K562 (cell line): Measurements from ENCODE around the gene NR1I3. TPM values are rescaled to one million over a fixed set of nuclear protein-coding genes. Genes with fewer than 3 reads are reported as not detected.

Source experiments
- ATAC-seq: fragments of 200-7000 bp; cut with Tn5 transposase; 3 replicates; pipeline ENCODE4 v1.9.1; 2020; ENCODE audit warnings: moderate library complexity
- BruUV-seq: library from RNA; stranded (reverse); fragments of 400-500 nt; replicated peaks from 2 replicates; lab custom pipeline; 2021; lab: Mats Ljungman, UMichigan
- CTCF ChIA-PET: fragments of 300-600 bp; formaldehyde crosslinking; extraction: SDS; loops from one replicate; lab custom pipeline; 2021; ENCODE audit warnings: low intra/inter-chr PET ratio; lab: Yijun Ruan, JAX
- POLR2A ChIA-PET: fragments of 300-600, 350-650 bp; sonication (Branson Sonifier 250); formaldehyde crosslinking; extraction: SDS; loops from one replicate; lab custom pipeline; 2021; ENCODE audit warnings: antibody characterized with exemption, inconsistent platforms; lab: Yijun Ruan, JAX
- DNase-seq, 4 experiments: peaks; one replicate each; pipeline versions ENCODE4 v3.0.0 to v3.0.0-alpha.2; 2011 to 2018; ENCODE audit warnings: low spot score in 3 of 4, mixed read lengths in 3 of 4; ENCODE audit errors: extremely low read depth in 1 of 4
- FAIRE-seq: peaks from 2 replicates; lab custom pipeline; 2011; peaks lifted over from hg19 to GRCh38; lab: Jason Lieb, UNC
- H2AFZ ChIP-seq: 2 replicates; pipeline ENCODE4 v1.6.0; 2011; ENCODE audit warnings: low read depth, low read length, control low read depth, inconsistent platforms
- H3K27ac ChIP-seq: fragments of 200-600 bp; 3 replicates; pipeline ENCODE4 v1.8.0; 2011; ENCODE audit warnings: low read depth, mild to moderate bottlenecking, control low read depth, inconsistent platforms, low read length, moderate library complexity, mixed read lengths; ENCODE audit errors: extremely low read depth
- H3K27me3 ChIP-seq, 2 experiments: fragments of 300-600 bp in 1 of 2; 2 replicates in 1 of 2; 3 replicates in 1 of 2; pipeline versions ENCODE4 v1.6.0 to v1.8.0; 2011; ENCODE audit warnings: inconsistent platforms in 2 of 2, low read length in 2 of 2, mild to moderate bottlenecking in 1 of 2, mixed read lengths in 1 of 2, moderate library complexity in 1 of 2; ENCODE audit not compliant: control insufficient read depth in 2 of 2, insufficient read depth in 2 of 2
- H3K36me3 ChIP-seq: fragments of 300-600 bp; 3 replicates; pipeline ENCODE4 v1.8.0; 2011; ENCODE audit warnings: mild to moderate bottlenecking, low read length, inconsistent platforms; ENCODE audit not compliant: control insufficient read depth, insufficient read depth
- H3K4me1 ChIP-seq, 2 experiments: fragments of 200-600 bp in 1 of 2; replicated peaks in 1 of 2; 2 replicates in 1 of 2; 3 replicates in 1 of 2; pipeline versions ENCODE4 v1.5.1 to v1.8.0; 2011; ENCODE audit warnings: inconsistent platforms in 2 of 2, low read length in 2 of 2, mild to moderate bottlenecking in 1 of 2, mixed read lengths in 1 of 2, moderate library complexity in 1 of 2; ENCODE audit not compliant: control insufficient read depth in 2 of 2, insufficient read depth in 2 of 2
- H3K4me2 ChIP-seq: 2 replicates; pipeline ENCODE4 v1.6.1; 2011; ENCODE audit warnings: low read length, control low read depth, inconsistent platforms, mixed read lengths; ENCODE audit not compliant: insufficient read depth
- H3K4me3 ChIP-seq: fragments of 200-600 bp; sonication (generic), shearing (Covaris generic); 2 replicates; pipeline ENCODE4 v1.5.1; 2016; ENCODE audit warnings: control low read depth, inconsistent platforms
- H3K79me2 ChIP-seq: fragments of 200-600 bp; 3 replicates; pipeline ENCODE4 v1.8.0; 2011; ENCODE audit warnings: low read length, inconsistent platforms; ENCODE audit not compliant: control insufficient read depth, insufficient read depth
- H3K9ac ChIP-seq, 2 experiments: 2 replicates each; pipeline versions ENCODE4 v1.6.0 to v1.6.1; 2011; ENCODE audit warnings: low read depth in 2 of 2, low read length in 2 of 2, control low read depth in 1 of 2, inconsistent platforms in 1 of 2, mild to moderate bottlenecking in 1 of 2, mixed read lengths in 1 of 2; ENCODE audit not compliant: insufficient read depth in 1 of 2
- H3K9me1 ChIP-seq: one replicate; pipeline ENCODE4 v1.6.0; 2011; ENCODE audit warnings: inconsistent platforms, mild to moderate bottlenecking, low read length, moderate library complexity; ENCODE audit not compliant: control insufficient read depth, insufficient read depth
- H3K9me3 ChIP-seq: replicated peaks from 2 replicates; pipeline ENCODE4 v1.5.1; 2011; ENCODE audit warnings: low read depth, low read length, inconsistent platforms; ENCODE audit not compliant: control insufficient read depth, insufficient read depth
- H4K20me1 ChIP-seq: replicated peaks from 2 replicates; pipeline ENCODE4 v1.6.1; 2011; ENCODE audit warnings: low read length, inconsistent platforms, mixed read lengths; ENCODE audit not compliant: control insufficient read depth, insufficient read depth
- CSDE1 ChIP-seq, 2 experiments: fragments of 450-650 bp; IDR thresholded peaks; 2 replicates each; pipeline ENCODE4 v1.6.1; 2016; ENCODE audit warnings: mild to moderate bottlenecking in 1 of 2
- CUX1 ChIP-seq: fragments of 200-800 bp; sonication (Bioruptor generic); IDR thresholded peaks from 2 replicates; pipeline ENCODE4 v1.6.1; 2016; ENCODE audit warnings: missing genetic modification characterization, missing compliant biosample characterization
- NR2C2 ChIP-seq, 2 experiments: fragments of 200-800 bp in 1 of 2; sonication (Bioruptor generic) in 1 of 2; sonication (generic) in 1 of 2; formaldehyde crosslinking in 1 of 2; IDR thresholded peaks; 2 replicates each; pipeline versions ENCODE4 v1.6.1 to v1.8.0; 2016 to 2022; ENCODE audit warnings: mild to moderate bottlenecking in 1 of 2, missing compliant biosample characterization in 1 of 2, missing genetic modification characterization in 1 of 2, missing genetic modification reagents in 1 of 2
- RAD21 ChIP-seq, 2 experiments: fragments of 250-450 bp in 1 of 2; fragments of 450-650 bp in 1 of 2; sonication (Bioruptor Pico) in 1 of 2; formaldehyde crosslinking in 1 of 2; IDR thresholded peaks in 1 of 2; conservative IDR thresholded peaks in 1 of 2; 2 replicates each; pipeline versions ENCODE4 v1.4.0 to v1.8.0; 2020 to 2022; ENCODE audit warnings: mild to moderate bottlenecking in 2 of 2, moderate library complexity in 1 of 2
- RFX1 ChIP-seq: fragments of 450-650 bp; IDR thresholded peaks from 2 replicates; pipeline ENCODE4 v1.6.1; 2016; ENCODE audit warnings: mild to moderate bottlenecking, moderate library complexity
- SREBF2 ChIP-seq: sonication (generic); formaldehyde crosslinking; IDR thresholded peaks from 2 replicates; pipeline ENCODE4 v1.4.0; 2020; ENCODE audit warnings: mild to moderate bottlenecking, missing genetic modification reagents
- TCF7 ChIP-seq: sonication (generic); IDR thresholded peaks from 2 replicates; pipeline ENCODE4 v1.6.1; 2016; ENCODE audit warnings: antibody characterized with exemption, borderline replicate concordance
- ZNF224 ChIP-seq: sonication (generic); formaldehyde crosslinking; IDR thresholded peaks from 2 replicates; pipeline ENCODE4 v1.8.0; 2022; ENCODE audit warnings: mild to moderate bottlenecking, missing genetic modification reagents
- ZNF764 ChIP-seq: fragments of 250-450 bp; sonication (Bioruptor Pico); IDR thresholded peaks from 2 replicates; pipeline ENCODE4 v1.4.0; 2020; ENCODE audit warnings: low read depth, mild to moderate bottlenecking, moderate library complexity
- WGBS: fragments of 100-300 bp; shearing (Covaris generic); methylation state at CpG from one replicate; pipeline ENCODE4 v1.1.6; 2016; ENCODE audit warnings: low coverage, mixed read lengths; ENCODE audit not compliant: insufficient coverage; ENCODE audit errors: missing lambda C conversion rate; 5-methylcytosine and 5-hydroxymethylcytosine counted together
- in situ Hi-C: fragments of 300-500 bp; cut with MboI; formaldehyde crosslinking; loops from 4 replicates; pipeline ENCODE4 v1.15.0; 2018; ENCODE audit warnings: inconsistent platforms, mixed read lengths
- intact Hi-C: fragments of 100-400 bp; cut with micrococcal nuclease; formaldehyde crosslinking; loops from 2 replicates; pipeline ENCODE4 v1.14.2; 2022
- polyA plus RNA-seq, 8 experiments: library from polyadenylated mRNA; depleted of rRNA in 4 of 8; stranded (reverse) in 5 of 8; unstranded in 3 of 8; fragments of >200 nt; fragmentation: Nextera tagmentation in 2 of 8; fragmentation: Illumina TruSeq in 1 of 8; extraction: Ambion mirVana in 2 of 8; extraction: Trizol in 1 of 8; gene quantifications; 2 replicates each; pipeline versions ENCODE4 v1.2.1 to v1.2.3, GENCODE V29; 2011 to 2014; ENCODE audit warnings: inconsistent platforms in 1 of 8, missing spikeins in 1 of 8
- total RNA-seq, 7 experiments: library from RNA; depleted of rRNA in 6 of 7; stranded (reverse); fragments of >200 nt in 6 of 7; fragmentation: Illumina TruSeq in 2 of 7; extraction: Trizol in 2 of 7; gene quantifications; 2 replicates each; pipeline versions ENCODE4 v1.2.1 to v1.2.3, GENCODE V29; 2011 to 2021; ENCODE audit warnings: low replicate concordance in 1 of 7
- TF ChIP-seq, protein P1 (sequence below): fragments of 450-650 bp; IDR thresholded peaks from 2 replicates; pipeline ENCODE4 v1.6.1; 2017; ENCODE audit warnings: antibody characterized with exemption

Gene NR1I3
- total and polyA plus RNA-seq, 9 of the 15 experiments (the other 6 are each of a cell fraction or from before 2014, with no cell fraction given), result 0.11 TPM; not detected in 8

DNA sequence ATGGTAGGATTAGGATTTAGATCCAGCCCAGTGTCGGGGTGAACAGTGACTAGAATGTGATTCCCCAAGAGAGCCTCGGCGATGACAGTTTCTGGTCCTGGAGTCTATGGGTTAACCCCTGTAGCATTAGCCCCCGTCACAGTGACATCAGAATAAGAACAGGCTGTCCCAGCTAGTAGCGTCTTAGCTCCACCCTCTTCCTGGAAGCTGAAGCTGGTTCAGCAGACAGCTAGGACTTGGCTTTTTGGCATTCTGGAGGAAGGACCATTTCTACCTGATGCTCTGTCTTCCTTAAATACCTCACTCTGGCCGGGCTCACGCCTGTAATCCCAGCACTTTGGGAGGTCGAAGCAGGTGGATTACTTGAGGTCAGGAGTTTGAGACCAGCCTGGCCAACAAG lies 30.8 kb downstream of the NR1I3 start (continued):
- no peak for TF ChIP-seq ZNF224 (CRISPR knock-in tag)
- TF ChIP-seq TCF7, result no peak

DNA sequence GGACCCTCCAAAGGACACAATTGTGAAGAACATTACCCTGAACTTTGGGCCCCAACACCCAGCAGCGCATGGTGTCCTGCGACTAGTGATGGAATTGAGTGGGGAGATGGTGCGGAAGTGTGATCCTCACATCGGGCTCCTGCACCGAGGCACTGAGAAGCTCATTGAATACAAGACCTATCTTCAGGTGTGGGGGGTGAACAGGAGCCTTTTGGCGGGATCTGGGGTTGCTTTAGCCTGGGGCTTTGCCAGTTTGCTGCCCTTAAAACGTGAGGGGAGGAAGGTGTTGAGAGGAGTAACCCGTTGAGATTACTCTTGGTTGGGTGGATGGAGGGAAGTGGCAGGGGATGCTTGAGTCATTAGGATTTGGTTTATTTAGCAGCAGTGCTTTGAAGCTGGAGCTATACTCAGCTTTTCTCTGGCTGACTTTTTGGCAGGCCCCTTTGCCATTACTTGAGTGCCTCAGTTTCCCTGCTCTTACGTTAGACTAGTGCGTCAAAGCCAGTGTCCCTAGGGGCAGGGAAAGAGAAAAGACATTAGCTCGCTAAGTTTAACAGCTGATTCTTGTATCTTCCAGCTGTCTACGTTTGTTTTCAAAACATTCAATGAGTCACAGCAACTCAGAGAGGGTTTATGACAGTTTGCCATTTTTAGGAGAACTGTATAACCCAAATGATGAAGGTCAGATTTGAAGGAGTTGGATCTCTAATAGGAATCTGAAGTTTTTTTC lies 31.4 kb downstream of the NR1I3 start:
- H3K27ac ChIP-seq, result no peak overlapping the region
- H3K79me2 ChIP-seq, result peaks cover 27% of the 10 kb centered on the region
- FAIRE-seq (no peak), ATAC-seq (no peak), DNase-seq (no peak)
- no peaks in the 10 kb centered on the region for H3K9me3 ChIP-seq
- BruUV-seq, result no TSS peak
- no peak overlapping the region for H3K9ac ChIP-seq
- H3K4me1 ChIP-seq, result peaks cover 13 to 21% of the 10 kb centered on the region in 2 experiments
- H3K4me3 ChIP-seq, result no peak overlapping the region
- WGBS, result 84% methylated on average over 12 of the region's 12 CpGs
- H2AFZ ChIP-seq, result no peak overlapping the region
- in situ Hi-C loops (no loop called here), intact Hi-C loops (no loop called here)
- TF ChIP-seq RFX1, result no peak
- TF ChIP-seq NR2C2 (CRISPR knock-in tag; IDR thresholded peaks at IDR 0.05), result no peak
- no peak for TF ChIP-seq NR2C2 (tag; IDR thresholded peaks at IDR 0.05)
- TF ChIP-seq SREBF2 (CRISPR knock-in tag), result no peak
- no peak for TF ChIP-seq RAD21 (CRISPR knock-in tag; conservative IDR thresholded peaks at IDR 0.05 in 1 of 2, IDR thresholded peaks at IDR 0.05 in 1 of 2)
- TF ChIP-seq CSDE1 (IDR thresholded peaks at IDR 0.05), result no peak
- TF ChIP-seq, protein P1, sequence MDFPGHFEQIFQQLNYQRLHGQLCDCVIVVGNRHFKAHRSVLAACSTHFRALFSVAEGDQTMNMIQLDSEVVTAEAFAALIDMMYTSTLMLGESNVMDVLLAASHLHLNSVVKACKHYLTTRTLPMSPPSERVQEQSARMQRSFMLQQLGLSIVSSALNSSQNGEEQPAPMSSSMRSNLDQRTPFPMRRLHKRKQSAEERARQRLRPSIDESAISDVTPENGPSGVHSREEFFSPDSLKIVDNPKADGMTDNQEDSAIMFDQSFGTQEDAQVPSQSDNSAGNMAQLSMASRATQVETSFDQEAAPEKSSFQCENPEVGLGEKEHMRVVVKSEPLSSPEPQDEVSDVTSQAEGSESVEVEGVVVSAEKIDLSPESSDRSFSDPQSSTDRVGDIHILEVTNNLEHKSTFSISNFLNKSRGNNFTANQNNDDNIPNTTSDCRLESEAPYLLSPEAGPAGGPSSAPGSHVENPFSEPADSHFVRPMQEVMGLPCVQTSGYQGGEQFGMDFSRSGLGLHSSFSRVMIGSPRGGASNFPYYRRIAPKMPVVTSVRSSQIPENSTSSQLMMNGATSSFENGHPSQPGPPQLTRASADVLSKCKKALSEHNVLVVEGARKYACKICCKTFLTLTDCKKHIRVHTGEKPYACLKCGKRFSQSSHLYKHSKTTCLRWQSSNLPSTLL, result no peak
- no peak for TF ChIP-seq CUX1 (CRISPR knock-in tag)
- no peak for TF ChIP-seq ZNF764
- no peak overlapping the region for H3K4me2 ChIP-seq
- 0 out of 2 replicates have a peak, but pooled peaks cover 8% of the 10 kb centered on the region for H4K20me1 ChIP-seq
- ChIA-PET POLR2A (no interaction called here), CTCF (no interaction called here)
- peaks cover 3% of the 10 kb centered on the region for H3K9me1 ChIP-seq
- H3K36me3 ChIP-seq, result peaks cover 75% of the 10 kb centered on the region
- no peaks in the 10 kb centered on the region for H3K27me3 ChIP-seq
